PC-3 (cell line): ENCODE data around the gene LMO1. TPM values are rescaled to one million over a fixed set of nuclear protein-coding genes. Genes with fewer than 3 reads are reported as not detected.

ENCODE experiments used
- ATAC-seq: fragments of 200-7000 bp; cut with Tn5 transposase; 2 replicates; pipeline ENCODE4 v1.9.1; 2020; ENCODE audit warnings: mild to moderate bottlenecking, moderate library complexity
- BruUV-seq: library from RNA; stranded (reverse); fragments of 400-500 nt; replicated peaks from 2 replicates; lab custom pipeline; 2021; lab: Mats Ljungman, UMichigan
- CTCF ChIA-PET: fragments of 300-600 bp; sonication (Branson Sonifier 250); formaldehyde crosslinking; loops from one replicate; lab custom pipeline; 2022; ENCODE audit warnings: antibody characterized with exemption; lab: Charles Lee
- POLR2A ChIA-PET: fragments of 300-600 bp; sonication (Branson Sonifier 250); formaldehyde crosslinking; loops from one replicate; lab custom pipeline; 2022; ENCODE audit warnings: antibody characterized with exemption; ENCODE audit not compliant: unreplicated experiment; lab: Charles Lee
- DNase-seq: peaks from one replicate; pipeline ENCODE4 v3.0.0-alpha.2; 2015
- H2AFZ ChIP-seq: fragments of 300-600 bp; sonication (generic); 2 replicates; pipeline ENCODE4 v1.6.0; 2016; ENCODE audit warnings: antibody characterized with exemption, low read length
- H3F3A ChIP-seq: fragments of 300-600 bp; sonication (generic); one replicate; pipeline ENCODE4 v1.6.0; 2017; ENCODE audit warnings: antibody characterized with exemption, low read length, control low read depth, mild to moderate bottlenecking; ENCODE audit not compliant: unreplicated experiment
- H3K27ac ChIP-seq: fragments of 300-600 bp; sonication (generic); 2 replicates; pipeline ENCODE4 v1.5.1; 2016; ENCODE audit warnings: mild to moderate bottlenecking, low read length
- H3K27me3 ChIP-seq: fragments of 300-600 bp; sonication (generic); 2 replicates; pipeline ENCODE4 v1.6.1; 2016; ENCODE audit warnings: low read length, mixed read lengths
- H3K36me3 ChIP-seq: fragments of 300-600 bp; sonication (generic); 2 replicates; pipeline ENCODE4 v1.6.1; 2016; ENCODE audit warnings: low read depth, mixed run types, low read length, mixed read lengths
- H3K4me1 ChIP-seq: fragments of 300-600 bp; sonication (generic); 2 replicates; pipeline ENCODE4 v1.5.1; 2016; ENCODE audit warnings: low read length; ENCODE audit not compliant: insufficient read depth
- H3K4me2 ChIP-seq: fragments of 300-600 bp; sonication (generic); 2 replicates; pipeline ENCODE4 v1.6.0; 2016; ENCODE audit warnings: low read length
- H3K4me3 ChIP-seq: fragments of 300-600 bp; sonication (generic); 2 replicates; pipeline ENCODE4 v1.5.1; 2016; ENCODE audit warnings: mild to moderate bottlenecking, low read length, mixed read lengths
- H3K79me2 ChIP-seq: fragments of 300-600 bp; sonication (generic); 2 replicates; pipeline ENCODE4 v1.6.1; 2017; ENCODE audit warnings: low read length, mixed read lengths
- H3K9ac ChIP-seq: fragments of 300-600 bp; sonication (generic); 2 replicates; pipeline ENCODE4 v1.6.0; 2016; ENCODE audit warnings: mild to moderate bottlenecking, low read length
- H3K9me2 ChIP-seq: fragments of 300-600 bp; sonication (generic); replicated peaks from 2 replicates; pipeline ENCODE4 v1.6.1; 2016; ENCODE audit warnings: mixed run types, low read length, mixed read lengths
- H3K9me3 ChIP-seq: fragments of 300-600 bp; sonication (generic); 2 replicates; pipeline ENCODE4 v1.6.1; 2016; ENCODE audit warnings: low read length, mixed read lengths
- H4K20me1 ChIP-seq: fragments of 300-600 bp; sonication (generic); 2 replicates; pipeline ENCODE4 v1.6.1; 2016; ENCODE audit warnings: low read length, mixed read lengths
- EZH2 ChIP-seq: fragments of 300-600 bp; sonication (generic); IDR thresholded peaks from one replicate; pipeline ENCODE4 v1.6.1; 2017; ENCODE audit warnings: antibody characterized with exemption, mild to moderate bottlenecking, low read length; ENCODE audit not compliant: unreplicated experiment
- EZH2phosphoT487 ChIP-seq: fragments of 300-600 bp; sonication (generic); IDR thresholded peaks from 2 replicates; pipeline ENCODE4 v1.6.1; 2018; ENCODE audit warnings: mild to moderate bottlenecking, antibody characterized with exemption, low read length, borderline replicate concordance
- intact Hi-C: fragments of 100-400 bp; cut with micrococcal nuclease; formaldehyde crosslinking; loops from 2 replicates; pipeline ENCODE4 v1.9.0; 2023
- total RNA-seq: library from RNA; depleted of rRNA; stranded (reverse); fragments of >200 nt; gene quantifications from 2 replicates; pipeline ENCODE4 v1.2.3, GENCODE V29; 2014
- TF ChIP-seq, protein P1 (sequence below): fragments of 300-600 bp; sonication (generic); conservative IDR thresholded peaks from 2 replicates; pipeline ENCODE4 v1.5.1; 2017; ENCODE audit warnings: antibody characterized with exemption, low read depth, mild to moderate bottlenecking, low read length

The LMO1 gene
- total RNA-seq, 1 experiment from 2014 or later: 0.15 TPM

GRCh38 chr11:8297781-8298440 is 34.2 kb upstream of the LMO1 start:
- Histone ChIP-seq H3K27ac (no peak overlapping the region), H3K9me2 (no peaks in the 10 kb centered on the region), H3K4me1 (no peaks in the 10 kb centered on the region), H3K79me2 (no peaks in the 10 kb centered on the region), H3F3A (no peaks in the 10 kb centered on the region), H3K9me3 (no peaks in the 10 kb centered on the region), H2AFZ (no peak overlapping the region), H3K9ac (no peak overlapping the region), H3K27me3 (peaks cover 47% of the 10 kb centered on the region), H3K4me2 (no peak overlapping the region), H4K20me1 (no peaks in the 10 kb centered on the region), H3K4me3 (no peak overlapping the region), H3K36me3 (no peaks in the 10 kb centered on the region)
- CTCF ChIA-PET: no interaction called here
- intact Hi-C loops: no loop called here
- no peak for ATAC-seq
- DNase-seq: no peak
- BruUV-seq: no TSS peak
- TF ChIP-seq, protein P1, sequence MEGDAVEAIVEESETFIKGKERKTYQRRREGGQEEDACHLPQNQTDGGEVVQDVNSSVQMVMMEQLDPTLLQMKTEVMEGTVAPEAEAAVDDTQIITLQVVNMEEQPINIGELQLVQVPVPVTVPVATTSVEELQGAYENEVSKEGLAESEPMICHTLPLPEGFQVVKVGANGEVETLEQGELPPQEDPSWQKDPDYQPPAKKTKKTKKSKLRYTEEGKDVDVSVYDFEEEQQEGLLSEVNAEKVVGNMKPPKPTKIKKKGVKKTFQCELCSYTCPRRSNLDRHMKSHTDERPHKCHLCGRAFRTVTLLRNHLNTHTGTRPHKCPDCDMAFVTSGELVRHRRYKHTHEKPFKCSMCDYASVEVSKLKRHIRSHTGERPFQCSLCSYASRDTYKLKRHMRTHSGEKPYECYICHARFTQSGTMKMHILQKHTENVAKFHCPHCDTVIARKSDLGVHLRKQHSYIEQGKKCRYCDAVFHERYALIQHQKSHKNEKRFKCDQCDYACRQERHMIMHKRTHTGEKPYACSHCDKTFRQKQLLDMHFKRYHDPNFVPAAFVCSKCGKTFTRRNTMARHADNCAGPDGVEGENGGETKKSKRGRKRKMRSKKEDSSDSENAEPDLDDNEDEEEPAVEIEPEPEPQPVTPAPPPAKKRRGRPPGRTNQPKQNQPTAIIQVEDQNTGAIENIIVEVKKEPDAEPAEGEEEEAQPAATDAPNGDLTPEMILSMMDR: no peak
- TF ChIP-seq EZH2 (no peak), EZH2phosphoT487 (no peak)
- POLR2A ChIA-PET: no interaction called here

- H3K4me2 ChIP-seq: no peak overlapping the region
- H3K79me2 ChIP-seq: no peaks in the 10 kb centered on the region
- H4K20me1 ChIP-seq: no peaks in the 10 kb centered on the region
- TF ChIP-seq, protein P1: no peak
- TF ChIP-seq EZH2 (no peak), EZH2phosphoT487 (no peak)
- no peaks in the 10 kb centered on the region for H3K36me3 ChIP-seq
- ChIA-PET POLR2A (no interaction called here), CTCF (no interaction called here)
- H3K9me2 ChIP-seq: no peaks in the 10 kb centered on the region
- no peaks in the 10 kb centered on the region for H3F3A ChIP-seq
- no peak overlapping the region for H3K27ac ChIP-seq
- intact Hi-C loops: no loop called here
- DNase-seq (no peak), ATAC-seq (no peak)
- H3K4me1 ChIP-seq: no peaks in the 10 kb centered on the region
- H3K9ac ChIP-seq: no peak overlapping the region
- H3K27me3 ChIP-seq: peaks cover 57% of the 10 kb centered on the region
- no peaks in the 10 kb centered on the region for H3K9me3 ChIP-seq
- H2AFZ ChIP-seq: no peak overlapping the region
- H3K4me3 ChIP-seq: no peak overlapping the region
- no TSS peak for BruUV-seq
Measured at GRCh38 chr11:8296872-8297271, 33.2 kb upstream of the LMO1 start.

- no peak overlapping the region for H2AFZ ChIP-seq
- no peaks in the 10 kb centered on the region for H3K36me3 ChIP-seq
- ChIA-PET POLR2A (no interaction called here), CTCF (no interaction called here)
- H3F3A ChIP-seq: no peaks in the 10 kb centered on the region
- H3K4me2 ChIP-seq: no peak overlapping the region
- H3K27me3 ChIP-seq: peaks cover 60% of the 10 kb centered on the region
- no peak overlapping the region for H3K9ac ChIP-seq
- TF ChIP-seq EZH2phosphoT487: no peak
- no peak for TF ChIP-seq EZH2
- TF ChIP-seq, protein P1: no peak
- no peak overlapping the region for H3K4me3 ChIP-seq
- H3K9me3 ChIP-seq: no peaks in the 10 kb centered on the region
- ATAC-seq (no peak), DNase-seq (no peak)
- intact Hi-C loops: no loop called here
- BruUV-seq: no TSS peak
- H3K79me2 ChIP-seq: no peaks in the 10 kb centered on the region
- no peaks in the 10 kb centered on the region for H3K4me1 ChIP-seq
- H3K27ac ChIP-seq: no peak overlapping the region
- no peaks in the 10 kb centered on the region for H3K9me2 ChIP-seq
- no peaks in the 10 kb centered on the region for H4K20me1 ChIP-seq
Measured at GRCh38 chr11:8296038-8296649, 32.5 kb upstream of the LMO1 start.
